ENCODE measurements around the gene DENND5A.

DNA sequence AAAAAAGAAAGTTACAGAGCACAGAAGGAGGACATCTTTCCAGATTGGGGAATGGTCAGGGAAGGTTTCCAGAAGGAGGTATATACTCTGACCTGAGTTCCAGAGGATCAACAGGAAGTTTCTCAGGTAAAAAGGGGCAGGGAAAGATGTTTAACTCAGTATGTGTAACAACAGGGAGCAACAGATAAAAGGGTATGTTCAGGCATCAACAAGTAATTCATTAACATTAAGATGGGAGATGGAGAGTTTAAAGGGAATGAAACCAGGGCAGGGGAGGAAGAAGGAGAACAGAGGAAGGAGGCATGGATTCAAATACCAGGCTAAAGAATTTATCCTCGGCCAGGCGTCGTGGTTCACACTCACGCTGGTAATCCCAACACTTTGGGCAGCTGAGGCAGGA lies 2.5 kb upstream of the DENND5A start:
- TF ChIP-seq POLR2AphosphoS5 (IDR thresholded peaks at IDR 0.05; ENCODE audit: low read depth, low read length), result no peak
- TF ChIP-seq SIN3A (IDR thresholded peaks at IDR 0.05; ENCODE audit: borderline replicate concordance, insufficient read depth, low read length), result no peak
- TF ChIP-seq, protein P1, sequence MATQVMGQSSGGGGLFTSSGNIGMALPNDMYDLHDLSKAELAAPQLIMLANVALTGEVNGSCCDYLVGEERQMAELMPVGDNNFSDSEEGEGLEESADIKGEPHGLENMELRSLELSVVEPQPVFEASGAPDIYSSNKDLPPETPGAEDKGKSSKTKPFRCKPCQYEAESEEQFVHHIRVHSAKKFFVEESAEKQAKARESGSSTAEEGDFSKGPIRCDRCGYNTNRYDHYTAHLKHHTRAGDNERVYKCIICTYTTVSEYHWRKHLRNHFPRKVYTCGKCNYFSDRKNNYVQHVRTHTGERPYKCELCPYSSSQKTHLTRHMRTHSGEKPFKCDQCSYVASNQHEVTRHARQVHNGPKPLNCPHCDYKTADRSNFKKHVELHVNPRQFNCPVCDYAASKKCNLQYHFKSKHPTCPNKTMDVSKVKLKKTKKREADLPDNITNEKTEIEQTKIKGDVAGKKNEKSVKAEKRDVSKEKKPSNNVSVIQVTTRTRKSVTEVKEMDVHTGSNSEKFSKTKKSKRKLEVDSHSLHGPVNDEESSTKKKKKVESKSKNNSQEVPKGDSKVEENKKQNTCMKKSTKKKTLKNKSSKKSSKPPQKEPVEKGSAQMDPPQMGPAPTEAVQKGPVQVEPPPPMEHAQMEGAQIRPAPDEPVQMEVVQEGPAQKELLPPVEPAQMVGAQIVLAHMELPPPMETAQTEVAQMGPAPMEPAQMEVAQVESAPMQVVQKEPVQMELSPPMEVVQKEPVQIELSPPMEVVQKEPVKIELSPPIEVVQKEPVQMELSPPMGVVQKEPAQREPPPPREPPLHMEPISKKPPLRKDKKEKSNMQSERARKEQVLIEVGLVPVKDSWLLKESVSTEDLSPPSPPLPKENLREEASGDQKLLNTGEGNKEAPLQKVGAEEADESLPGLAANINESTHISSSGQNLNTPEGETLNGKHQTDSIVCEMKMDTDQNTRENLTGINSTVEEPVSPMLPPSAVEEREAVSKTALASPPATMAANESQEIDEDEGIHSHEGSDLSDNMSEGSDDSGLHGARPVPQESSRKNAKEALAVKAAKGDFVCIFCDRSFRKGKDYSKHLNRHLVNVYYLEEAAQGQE (IDR thresholded peaks at IDR 0.05; ENCODE audit: insufficient read depth in 1 of 2, low read depth in 2 of 2, low read length in 2 of 2), result no peak
- TF ChIP-seq TAF1 (IDR thresholded peaks at IDR 0.05; ENCODE audit: borderline replicate concordance, insufficient read depth, low read length), result no peak
- no peak for TF ChIP-seq FOXP2 (optimal IDR thresholded peaks at IDR 0.05; ENCODE audit: borderline replicate concordance, extremely low read depth, extremely low read length, insufficient read depth)

Measured in PFSK-1 (cell line).